Raji (cell line): ENCODE data around the gene CBFB.

Experiments used
- POLR2A ChIP-seq: IDR thresholded peaks from 2 replicates; pipeline ENCODE4 v1.6.1; 2011; ENCODE audit warnings: low read depth, low read length, control low read depth; ENCODE audit not compliant: insufficient read depth

Gene CBFB

DNA sequence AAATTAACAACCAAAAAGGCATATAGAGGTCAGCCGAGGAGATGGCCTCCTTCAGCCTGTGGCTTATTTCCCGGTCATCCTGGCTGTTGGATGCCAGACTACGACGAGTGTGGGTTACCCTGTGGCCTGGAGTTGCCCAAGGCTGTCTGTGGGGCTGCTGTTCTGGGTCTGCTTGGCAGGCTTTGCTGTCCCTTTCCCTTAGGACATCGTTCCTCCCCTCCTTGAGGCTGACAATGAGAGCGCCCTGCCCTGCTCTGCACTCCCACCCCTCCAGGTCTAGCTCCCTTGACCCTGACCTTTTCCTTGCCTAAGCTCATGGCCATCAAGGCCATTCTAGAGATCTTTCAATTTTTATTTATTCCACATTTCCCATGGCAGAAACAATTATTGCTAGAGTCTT is 1.9 kb upstream of the CBFB start:
- no peak for TF ChIP-seq POLR2A

DNA sequence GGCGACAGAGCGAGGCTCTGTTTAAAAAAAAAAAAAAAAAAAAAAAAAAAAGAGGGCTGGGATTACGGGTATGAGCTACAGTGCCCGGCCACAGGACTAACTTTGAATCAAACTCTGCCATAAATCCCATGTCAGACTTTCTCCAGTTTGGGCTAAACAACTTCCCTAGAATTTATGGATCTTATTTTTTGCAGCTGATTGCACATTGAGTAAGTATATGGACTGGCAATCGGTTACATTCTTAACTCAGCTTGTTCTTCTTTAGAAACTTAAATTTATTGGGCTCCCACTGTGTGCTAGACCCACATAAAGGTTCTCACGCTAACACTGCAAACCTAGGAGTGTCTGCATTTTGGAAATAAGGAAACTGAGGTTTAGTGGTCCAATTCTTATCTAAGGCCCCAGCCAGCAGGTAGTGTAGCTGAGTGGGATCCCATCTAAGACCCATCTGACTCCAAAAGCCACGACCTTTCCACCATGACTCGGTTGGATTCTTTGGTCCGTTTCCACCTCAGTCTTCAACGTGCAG is 718 bp upstream of the CBFB start:
- TF ChIP-seq POLR2A: no peak

DNA sequence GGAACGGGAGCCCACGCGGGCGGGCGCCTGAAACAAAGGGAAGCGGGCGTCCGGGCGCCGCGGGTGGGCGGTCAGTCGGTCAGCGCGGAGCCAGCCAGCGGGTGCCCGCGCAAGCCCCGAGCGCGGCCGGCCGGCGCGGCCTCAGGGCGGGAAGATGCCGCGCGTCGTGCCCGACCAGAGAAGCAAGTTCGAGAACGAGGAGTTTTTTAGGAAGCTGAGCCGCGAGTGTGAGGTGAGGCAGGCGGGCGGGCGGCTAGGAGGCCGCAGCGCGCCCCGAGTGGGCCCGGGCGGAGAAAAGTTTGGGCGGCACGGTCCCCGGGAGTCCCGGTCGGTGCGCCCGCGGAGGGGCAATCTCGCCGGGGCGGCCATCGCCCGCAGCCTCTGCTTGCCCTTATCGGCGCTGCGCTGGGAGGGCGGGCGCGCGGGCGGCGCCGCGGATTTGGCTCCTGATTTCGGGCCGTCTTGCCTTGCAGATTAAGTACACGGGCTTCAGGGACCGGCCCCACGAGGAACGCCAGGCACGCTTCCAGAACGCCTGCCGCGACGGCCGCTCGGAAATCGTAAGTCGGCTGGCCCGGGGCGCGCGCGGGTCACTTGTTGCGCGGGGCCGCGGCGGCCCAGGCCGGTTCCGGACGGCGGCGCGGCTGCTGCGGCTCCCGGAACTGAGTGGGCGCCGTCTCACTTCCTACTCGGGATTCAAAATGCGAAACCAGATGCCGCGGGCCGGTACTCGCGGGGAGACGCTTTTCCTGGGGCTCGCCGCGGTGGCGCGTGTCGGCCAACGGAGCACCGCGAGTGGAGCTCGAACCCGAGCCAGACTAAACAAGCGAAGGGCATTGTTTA is 526 bp downstream of the CBFB start:
- TF ChIP-seq POLR2A: peak; percentile 40; the same call in 1 of the 2 replicates

DNA sequence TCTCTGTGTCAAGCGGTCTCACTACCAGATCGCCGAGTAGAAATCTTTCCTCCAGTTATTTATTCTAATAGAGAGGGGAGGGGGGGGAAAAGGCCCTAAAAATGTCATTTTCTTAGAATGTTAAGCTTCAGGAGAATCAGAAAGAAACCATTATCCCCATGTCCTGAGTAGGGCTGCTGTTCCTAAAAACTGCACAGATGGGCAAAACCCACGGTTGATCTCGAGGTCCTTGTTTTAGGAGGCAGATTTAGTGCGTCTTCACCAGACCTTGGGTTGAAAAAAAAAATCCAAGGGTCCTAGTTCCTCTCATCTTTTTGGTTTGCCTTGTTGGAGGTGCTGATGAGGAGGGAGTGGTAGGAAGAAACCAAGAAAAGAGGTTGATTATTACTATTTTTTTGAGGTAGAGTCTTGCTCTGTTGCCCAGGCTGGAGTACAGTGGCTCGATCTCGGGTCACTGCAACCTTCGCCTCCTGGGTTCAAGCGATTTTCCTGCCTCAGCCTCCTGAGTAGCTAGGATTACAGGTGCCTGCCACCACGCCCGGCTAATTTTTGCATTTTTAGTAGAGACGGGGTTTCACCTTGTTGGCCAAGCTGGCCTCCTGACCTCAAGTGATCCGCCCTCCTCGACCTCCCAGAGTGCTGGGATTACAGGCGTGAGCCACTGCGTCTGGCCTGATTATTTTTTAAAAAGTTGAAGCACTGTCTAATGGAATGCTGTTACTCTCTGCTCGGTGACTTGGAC is 1.4 kb downstream of the CBFB start:
- TF ChIP-seq POLR2A: no peak

DNA sequence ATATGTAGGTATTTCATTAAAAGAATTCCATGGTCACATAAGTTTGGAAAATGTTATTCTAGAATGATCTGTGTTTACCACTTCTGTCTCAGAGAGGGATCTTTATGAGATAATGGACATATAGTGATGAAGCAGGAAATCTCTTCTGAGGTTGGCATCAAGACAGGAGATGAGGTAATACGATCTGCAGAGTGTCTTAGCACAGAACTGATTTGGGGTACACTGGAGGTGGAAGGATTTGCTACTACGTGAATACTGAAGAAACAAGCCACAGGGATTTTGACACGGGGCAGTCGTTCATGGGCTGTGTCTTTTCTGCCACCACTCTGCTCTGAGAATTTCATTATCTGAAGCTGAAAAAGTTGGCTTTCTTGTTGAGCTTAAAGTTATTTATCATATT is 5.5 kb downstream of the CBFB start:
- TF ChIP-seq POLR2A: no peak

DNA sequence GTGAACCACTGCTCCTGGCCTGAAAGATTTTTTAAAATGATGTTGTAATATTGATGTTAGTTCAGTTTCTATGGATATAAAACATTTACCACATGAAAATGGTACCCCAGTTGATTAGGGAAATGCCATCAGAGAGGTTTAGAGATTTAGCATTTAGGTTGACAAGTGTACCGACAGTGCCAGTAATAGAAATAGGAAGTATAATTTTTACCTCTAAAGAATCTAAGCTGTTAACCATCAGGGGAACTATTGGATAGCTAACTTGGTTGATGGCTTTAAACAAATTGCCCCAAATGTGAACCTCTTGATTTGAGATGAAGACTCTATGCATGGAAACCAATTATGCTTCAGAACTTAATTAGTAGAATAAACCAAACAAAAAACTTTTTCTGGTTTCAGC is 6.4 kb downstream of the CBFB start:
- TF ChIP-seq POLR2A: no peak

DNA sequence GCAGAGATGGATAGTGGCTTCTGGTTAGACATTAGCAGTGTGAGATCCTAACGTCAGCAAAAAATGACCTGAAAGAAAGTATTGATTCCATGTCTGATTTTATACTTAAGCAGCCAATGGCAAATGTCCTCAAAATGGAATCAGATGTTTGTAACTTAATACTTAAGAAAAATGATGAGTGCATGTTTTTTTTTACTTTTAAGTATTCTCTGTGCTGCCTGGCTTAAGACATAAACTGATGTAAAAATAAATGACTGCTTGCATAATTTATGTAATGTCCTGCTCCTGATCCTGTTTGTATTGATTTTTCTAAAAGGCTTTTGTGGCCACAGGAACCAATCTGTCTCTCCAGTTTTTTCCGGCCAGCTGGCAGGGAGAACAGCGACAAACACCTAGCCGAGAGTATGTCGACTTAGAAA is 7.4 kb downstream of the CBFB start:
- TF ChIP-seq POLR2A: no peak

DNA sequence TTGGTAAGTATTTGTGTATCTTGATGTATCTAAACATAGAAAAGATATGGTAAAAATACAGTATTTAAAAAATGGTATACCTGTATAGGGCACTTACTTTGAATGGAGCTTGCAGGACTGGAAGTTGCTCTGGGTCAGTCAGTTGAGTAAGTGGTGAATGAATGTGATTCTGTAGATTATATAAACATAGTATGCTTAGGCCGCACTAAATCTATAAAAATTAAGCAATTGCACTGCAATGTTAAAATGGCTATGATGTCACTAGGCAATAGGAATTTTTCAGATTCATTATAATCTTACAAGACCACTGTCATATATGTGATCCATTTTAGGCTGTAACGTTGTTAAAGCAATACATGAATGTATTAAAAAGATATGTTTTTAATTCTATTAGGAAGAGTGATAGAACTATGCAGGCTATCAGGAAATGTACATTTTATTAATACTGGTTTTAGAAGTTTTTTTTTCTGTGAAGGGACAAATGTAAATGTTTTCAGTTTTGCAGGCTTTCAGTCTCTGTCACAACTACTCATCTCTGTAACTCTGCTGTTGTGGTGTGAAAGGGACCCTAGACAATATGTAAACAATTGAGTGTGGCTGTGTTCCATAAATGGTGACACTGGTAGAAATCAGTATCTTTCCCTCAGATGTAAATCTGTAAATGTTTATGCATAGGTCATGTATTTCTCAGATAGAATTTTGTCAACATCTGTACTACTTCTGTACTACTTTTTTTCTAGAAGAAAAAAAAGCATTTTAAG is 10.5 kb downstream of the CBFB start:
- no peak for TF ChIP-seq POLR2A

DNA sequence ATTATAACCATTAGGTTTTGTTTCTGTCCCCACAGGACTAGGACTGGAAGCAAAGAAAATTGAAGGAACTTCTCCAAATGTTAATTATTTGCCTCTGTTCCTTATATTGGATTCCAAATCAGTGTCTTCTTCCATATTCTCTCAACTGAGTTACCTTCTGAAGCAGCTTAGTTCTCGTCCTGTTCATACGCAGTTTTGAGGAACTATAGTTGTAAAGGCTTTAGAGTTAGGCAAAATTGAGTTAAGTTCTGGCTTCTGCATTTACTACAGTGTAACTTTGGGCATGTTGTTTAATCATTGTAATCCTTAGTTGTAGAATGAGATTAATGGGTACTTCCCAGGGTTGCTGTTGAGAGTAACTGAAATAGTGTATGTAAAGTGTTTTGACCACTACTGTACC is 11.2 kb downstream of the CBFB start:
- TF ChIP-seq POLR2A: no peak

DNA sequence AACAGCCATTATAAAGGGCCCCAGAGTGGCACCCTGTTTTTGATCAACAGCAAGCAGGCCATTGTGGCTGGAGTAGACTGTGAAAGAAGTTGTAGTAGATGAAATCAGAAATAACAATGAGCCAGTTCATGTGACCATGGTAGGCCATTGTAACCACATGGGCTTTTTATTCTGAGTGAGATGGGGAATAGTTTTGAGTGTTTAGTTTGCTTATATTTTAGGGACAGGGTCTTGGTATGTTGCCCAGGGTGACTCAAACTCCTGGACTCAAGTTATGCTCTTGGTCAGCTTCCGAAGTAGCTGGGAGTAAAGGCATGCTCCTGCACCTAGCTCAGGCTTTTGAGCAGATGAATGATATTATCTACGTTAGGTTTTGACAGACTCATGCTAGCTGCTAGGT is 12.0 kb downstream of the CBFB start:
- no peak for TF ChIP-seq POLR2A

DNA sequence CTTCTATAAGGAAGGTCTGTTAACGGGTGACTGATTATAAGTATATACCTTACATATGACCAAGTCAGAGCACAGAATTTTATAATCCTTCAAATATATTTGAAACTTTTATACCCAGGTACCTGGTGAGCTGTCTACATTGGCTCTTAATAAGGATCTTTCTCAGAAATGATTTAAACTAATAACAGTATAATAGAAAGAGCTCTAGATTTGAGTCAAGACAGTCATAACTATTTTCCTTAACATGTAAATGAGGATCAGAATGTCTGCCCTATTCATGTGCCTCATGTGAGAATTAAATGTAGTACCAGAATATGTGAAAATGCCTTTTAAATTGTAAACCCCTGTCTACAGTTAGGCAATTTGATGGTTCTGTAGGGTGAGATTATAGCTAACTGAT is 14.5 kb downstream of the CBFB start:
- TF ChIP-seq POLR2A: no peak

DNA sequence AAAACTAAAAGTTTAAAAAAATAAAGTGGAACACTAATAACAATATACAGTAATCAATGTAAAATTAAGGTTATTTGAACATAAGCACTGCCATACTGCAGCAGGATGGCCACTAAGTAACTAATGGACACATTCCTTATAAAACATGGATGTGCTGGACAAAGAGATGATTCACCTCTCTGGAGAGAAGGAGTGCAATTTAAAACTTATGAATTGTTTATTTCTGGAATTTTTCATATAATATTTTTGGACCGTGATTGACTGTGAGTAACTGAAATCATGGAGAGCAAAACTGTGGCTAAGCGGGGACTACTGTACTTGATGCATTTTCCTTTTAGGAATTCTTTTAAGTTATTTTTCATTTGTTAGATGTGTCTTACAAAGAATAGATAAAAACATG is 21.8 kb downstream of the CBFB start:
- no peak for TF ChIP-seq POLR2A

DNA sequence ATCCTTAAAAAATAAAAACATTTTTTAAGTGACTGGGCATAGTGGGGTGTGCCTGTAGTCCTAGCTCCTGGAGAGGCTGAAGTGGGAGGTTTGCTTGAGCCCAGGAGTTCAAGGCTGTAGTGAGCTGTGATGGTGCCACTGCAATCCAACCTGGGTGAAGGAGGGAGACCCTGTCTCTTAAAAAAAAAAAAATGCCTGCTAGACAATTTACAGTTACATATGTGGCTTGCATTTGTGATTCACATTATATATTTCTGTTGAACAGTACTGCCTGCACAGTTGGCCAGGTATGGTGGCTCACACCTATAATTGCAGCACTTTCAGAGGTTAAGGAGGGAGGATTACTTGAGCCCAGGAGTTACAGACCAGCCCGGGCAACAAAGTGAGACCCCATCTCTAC is 23.4 kb downstream of the CBFB start:
- no peak for TF ChIP-seq POLR2A

DNA sequence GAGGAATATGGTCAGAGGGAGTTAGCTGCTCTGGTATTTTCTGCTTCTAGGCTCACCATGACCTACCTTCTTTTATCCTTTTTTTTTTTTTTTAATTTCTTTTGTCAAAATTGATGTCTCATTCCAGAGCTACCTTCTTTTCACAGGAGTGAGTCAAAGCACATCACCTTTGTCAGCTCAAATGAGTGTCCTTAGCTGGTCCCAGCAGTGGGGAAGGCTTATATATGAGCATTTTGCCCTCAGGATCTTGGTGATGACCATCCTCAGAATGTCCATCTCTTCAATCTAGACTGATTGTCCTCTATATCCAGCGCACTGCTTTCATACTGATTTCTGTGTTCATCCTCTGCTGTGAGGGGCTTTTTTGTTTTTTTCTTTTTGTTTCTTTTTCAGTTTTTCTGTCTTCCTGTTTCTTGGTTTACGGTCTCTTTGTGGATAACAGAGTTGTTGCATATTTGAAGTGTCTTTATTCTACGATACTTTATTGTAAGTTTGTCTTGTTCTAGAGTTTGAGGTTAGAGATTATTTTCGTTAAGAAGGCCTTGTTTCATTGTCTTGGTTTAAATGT is 24.9 kb downstream of the CBFB start:
- no peak for TF ChIP-seq POLR2A

DNA sequence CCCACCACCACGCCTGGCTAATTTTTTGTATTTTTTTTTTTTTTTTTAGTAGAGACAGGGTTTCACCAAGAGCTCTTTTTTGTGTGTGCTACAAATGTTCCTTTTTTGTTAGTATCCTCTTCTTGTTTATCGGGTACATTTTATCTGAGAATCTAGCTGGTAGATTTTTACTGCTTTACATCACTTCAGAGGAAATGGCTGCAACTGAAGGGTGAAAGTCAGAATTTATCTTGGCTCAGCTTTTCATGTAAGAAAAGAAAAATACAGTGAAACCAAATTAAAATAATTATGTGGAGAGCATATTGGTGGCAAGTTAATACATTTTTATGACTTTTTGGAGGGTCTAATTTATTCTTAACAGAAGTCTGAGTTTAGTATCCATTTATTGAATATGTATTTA is 26.0 kb downstream of the CBFB start:
- TF ChIP-seq POLR2A: no peak

DNA sequence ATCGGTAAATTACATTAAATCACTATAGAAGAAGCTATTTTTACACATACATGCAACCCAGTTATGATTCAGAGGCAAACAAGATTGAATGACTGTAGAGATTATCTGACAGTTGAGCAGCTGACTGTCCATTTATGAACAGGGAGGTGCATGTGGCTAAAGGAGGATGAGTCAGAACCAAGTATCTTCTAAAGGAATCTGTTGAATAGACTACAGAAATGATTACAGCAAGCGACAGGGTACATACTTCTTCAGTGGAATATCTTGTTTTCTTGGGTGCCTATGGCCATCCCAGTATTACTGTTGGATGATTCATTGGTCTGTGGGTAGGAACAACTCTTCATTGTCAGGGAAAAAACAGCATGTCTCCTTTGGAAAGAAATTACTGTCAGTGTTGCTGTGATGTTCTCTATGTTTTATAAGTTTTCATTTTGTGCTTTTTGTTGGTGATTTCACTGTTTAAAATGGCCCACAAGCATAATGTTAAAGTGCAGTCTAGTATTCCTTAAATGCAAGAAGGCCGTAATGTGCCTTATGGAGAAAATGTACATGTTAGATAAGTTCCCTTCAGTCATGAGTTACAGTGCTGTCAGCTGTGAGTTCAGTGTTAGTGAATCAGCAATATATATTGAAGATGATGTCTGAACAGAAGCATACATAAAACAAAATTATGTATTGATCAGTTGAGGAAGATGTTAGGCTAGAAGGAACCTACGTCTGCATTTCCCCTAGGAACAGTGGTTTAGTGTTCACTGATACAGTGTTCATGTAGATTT is 27.0 kb downstream of the CBFB start:
- TF ChIP-seq POLR2A: no peak
